HEK293 (cell line): ENCODE data around the gene EIF4E3.

Source experiments
- CTCF ChIP-seq: fragments of 450-650 bp; formaldehyde crosslinking; IDR thresholded peaks from 2 replicates; pipeline ENCODE4 v1.5.1; 2016; ENCODE audit warnings: missing biosample characterization, missing genetic modification characterization
- GLIS1 ChIP-seq: fragments of 450-650 bp; formaldehyde crosslinking; IDR thresholded peaks from 2 replicates; pipeline ENCODE4 v1.5.1; 2016; ENCODE audit warnings: missing biosample characterization, missing genetic modification characterization
- KLF17 ChIP-seq: fragments of 450-650 bp; formaldehyde crosslinking; IDR thresholded peaks from 2 replicates; pipeline ENCODE4 v1.5.1; 2016; ENCODE audit warnings: missing biosample characterization, missing genetic modification characterization
- MZF1 ChIP-seq: fragments of 450-650 bp; formaldehyde crosslinking; IDR thresholded peaks from 2 replicates; pipeline ENCODE4 v1.5.1; 2017; ENCODE audit warnings: missing biosample characterization, missing genetic modification characterization, borderline replicate concordance
- REST ChIP-seq: fragments of 450-650 bp; formaldehyde crosslinking; IDR thresholded peaks from 2 replicates; pipeline ENCODE4 v1.5.1; 2016; ENCODE audit warnings: missing biosample characterization, missing genetic modification characterization
- SETDB1 ChIP-seq: IDR thresholded peaks from one replicate; pipeline ENCODE4 v1.6.1; 2017; ENCODE audit warnings: mild to moderate bottlenecking, low read length, moderate library complexity, mixed read lengths; ENCODE audit not compliant: insufficient read length
- TCF7L2 ChIP-seq: IDR thresholded peaks from 2 replicates; pipeline ENCODE4 v1.6.1; 2011; ENCODE audit warnings: low read depth, mild to moderate bottlenecking, inconsistent platforms, low read length, moderate library complexity, borderline replicate concordance
- YY1 ChIP-seq: fragments of 450-650 bp; formaldehyde crosslinking; IDR thresholded peaks from 2 replicates; pipeline ENCODE4 v1.5.1; 2018; ENCODE audit warnings: missing biosample characterization, missing genetic modification characterization
- ZNF223 ChIP-seq: fragments of 450-650 bp; formaldehyde crosslinking; IDR thresholded peaks from 2 replicates; pipeline ENCODE4 v1.5.1; 2016; ENCODE audit warnings: missing biosample characterization, missing genetic modification characterization
- ZNF26 ChIP-seq: fragments of 450-650 bp; formaldehyde crosslinking; IDR thresholded peaks from 2 replicates; pipeline ENCODE4 v1.5.1; 2016; ENCODE audit warnings: missing biosample characterization, missing genetic modification characterization
- ZNF394 ChIP-seq: fragments of 450-650 bp; formaldehyde crosslinking; IDR thresholded peaks from 2 replicates; pipeline ENCODE4 v1.5.1; 2016; ENCODE audit warnings: missing biosample characterization, missing genetic modification characterization, mild to moderate bottlenecking, moderate library complexity, borderline replicate concordance
- ZNF664 ChIP-seq: fragments of 450-650 bp; formaldehyde crosslinking; IDR thresholded peaks from 2 replicates; pipeline ENCODE4 v1.5.1; 2016; ENCODE audit warnings: missing biosample characterization, missing genetic modification characterization
- ZNF76 ChIP-seq: fragments of 450-650 bp; formaldehyde crosslinking; IDR thresholded peaks from 2 replicates; pipeline ENCODE4; 2016; ENCODE audit warnings: low read depth, missing biosample characterization, missing genetic modification characterization, borderline replicate concordance

GRCh38 chr3:71722693-71723092 lies 2.5 kb downstream of the EIF4E3 start:
- TF ChIP-seq YY1 (tag by site-specific recombination), result no peak
- no peak for TF ChIP-seq GLIS1
- no peak for TF ChIP-seq ZNF394 (tag by site-specific recombination)
- TF ChIP-seq ZNF223 (tag by site-specific recombination), result no peak
- no peak for TF ChIP-seq CTCF (tag by site-specific recombination)
- no peak for TF ChIP-seq KLF17 (tag by site-specific recombination)
- TF ChIP-seq ZNF664 (tag by site-specific recombination), result no peak
- no peak for TF ChIP-seq ZNF76 (tag by site-specific recombination)
- TF ChIP-seq MZF1 (tag by site-specific recombination), result no peak
- TF ChIP-seq REST (tag by site-specific recombination), result no peak
- TF ChIP-seq SETDB1, result no peak
- TF ChIP-seq TCF7L2, result no peak
- TF ChIP-seq ZNF26 (tag by site-specific recombination), result no peak
